HepG2 (cell line): ENCODE measurements around the gene EYA4. TPM values are rescaled to one million over a fixed set of nuclear protein-coding genes. Genes with fewer than 3 reads are reported as not detected.

Experiments
- ATAC-seq: fragments of 200-7000 bp; cut with Tn5 transposase; 3 replicates; pipeline ENCODE4 v1.9.1; 2020; ENCODE audit warnings: mild to moderate bottlenecking, moderate library complexity
- BruUV-seq: library from RNA; stranded (reverse); fragments of 400-500 nt; replicated peaks from 2 replicates; lab custom pipeline; 2021; lab: Mats Ljungman, UMichigan
- CTCF ChIA-PET: fragments of 300-600 bp; formaldehyde crosslinking; extraction: SDS; loops from one replicate; lab custom pipeline; 2021; ENCODE audit warnings: low total read pairs, inconsistent platforms, low intra/inter-chr PET ratio; lab: Yijun Ruan, JAX
- POLR2A ChIA-PET: fragments of 350-600 bp; sonication (Branson Sonifier 250); formaldehyde crosslinking; loops from one replicate; lab custom pipeline; 2020; ENCODE audit warnings: antibody characterized with exemption, inconsistent platforms; lab: Yijun Ruan, JAX
- DNase-seq: peaks from one replicate; pipeline ENCODE4 v3.0.0-alpha.2; 2015; ENCODE audit warnings: low spot score
- FAIRE-seq: peaks from 3 replicates; lab custom pipeline; 2011; peaks lifted over from hg19 to GRCh38; lab: Jason Lieb, UNC
- H2AFZ ChIP-seq: one replicate; pipeline ENCODE4 v1.6.1; 2011; ENCODE audit warnings: low read length, inconsistent platforms
- H3K27ac ChIP-seq: fragments of 300-600 bp; 3 replicates; pipeline ENCODE4 v1.8.0; 2011; ENCODE audit warnings: mixed run types, mild to moderate bottlenecking, mixed read lengths, low read length, inconsistent platforms; ENCODE audit not compliant: insufficient read depth; ENCODE audit errors: extremely low read length
- H3K27me3 ChIP-seq, 2 experiments: fragments of 200-600 bp in 1 of 2; 2 replicates in 1 of 2; 3 replicates in 1 of 2; pipeline versions ENCODE4 v1.6.0 to v1.8.0; 2011; ENCODE audit warnings: low read length in 2 of 2, mild to moderate bottlenecking in 2 of 2, moderate library complexity in 2 of 2, inconsistent platforms in 1 of 2; ENCODE audit not compliant: insufficient read depth in 2 of 2, control insufficient read depth in 1 of 2
- H3K36me3 ChIP-seq, 2 experiments: fragments of 200-600 bp in 1 of 2; replicated peaks in 1 of 2; 2 replicates in 1 of 2; 3 replicates in 1 of 2; pipeline versions ENCODE4 v1.5.1 to v1.8.0; 2011; ENCODE audit warnings: low read length in 2 of 2, inconsistent platforms in 1 of 2; ENCODE audit not compliant: insufficient read depth in 2 of 2, control insufficient read depth in 1 of 2
- H3K4me1 ChIP-seq: 2 replicates; pipeline ENCODE4 v1.5.1; 2012; ENCODE audit warnings: low read length, inconsistent platforms; ENCODE audit not compliant: insufficient read depth
- H3K4me2 ChIP-seq: 2 replicates; pipeline ENCODE4 v1.6.0; 2011; ENCODE audit warnings: low read depth, low read length, inconsistent platforms
- H3K4me3 ChIP-seq, 3 experiments: fragments of 200-600 bp in 1 of 3; sonication (generic), shearing (Covaris generic) in 1 of 3; replicated peaks in 1 of 3; 2 replicates each; pipeline ENCODE4 v1.5.1; 2011 to 2016; ENCODE audit warnings: low read length in 3 of 3, inconsistent platforms in 2 of 3, low read depth in 2 of 3, mild to moderate bottlenecking in 2 of 3, control low read depth in 1 of 3, mixed read lengths in 1 of 3; ENCODE audit not compliant: insufficient read depth in 1 of 3
- H3K79me2 ChIP-seq: one replicate; pipeline ENCODE4 v1.6.1; 2011; ENCODE audit warnings: low read length, inconsistent platforms; ENCODE audit not compliant: insufficient read depth
- H3K9ac ChIP-seq: 2 replicates; pipeline ENCODE4 v1.6.0; 2011; ENCODE audit warnings: mild to moderate bottlenecking, low read depth, low read length, inconsistent platforms; ENCODE audit not compliant: insufficient read depth
- H3K9me3 ChIP-seq: 2 replicates; pipeline ENCODE4 v1.5.1; 2012; ENCODE audit warnings: mild to moderate bottlenecking, low read length
- H4K20me1 ChIP-seq: 2 replicates; pipeline ENCODE4 v1.6.0; 2011; ENCODE audit warnings: inconsistent platforms, mild to moderate bottlenecking, low read length, moderate library complexity; ENCODE audit not compliant: insufficient read depth
- ARNTL ChIP-seq: sonication (generic); formaldehyde crosslinking; IDR thresholded peaks from 2 replicates; pipeline ENCODE4 v1.4.0; 2020; ENCODE audit warnings: mild to moderate bottlenecking, missing genetic modification reagents
- FOXK1 ChIP-seq: sonication (generic); formaldehyde crosslinking; IDR thresholded peaks from 2 replicates; pipeline ENCODE4 v1.4.0; 2020; ENCODE audit warnings: low read depth, missing genetic modification reagents, borderline replicate concordance
- GTF3A ChIP-seq: sonication (generic); formaldehyde crosslinking; conservative IDR thresholded peaks from 2 replicates; pipeline ENCODE4 v1.4.0; 2020; ENCODE audit warnings: mild to moderate bottlenecking, missing genetic modification reagents
- KLF12 ChIP-seq: sonication (generic); formaldehyde crosslinking; IDR thresholded peaks from 2 replicates; pipeline ENCODE4 v1.4.0; 2020; ENCODE audit warnings: missing genetic modification reagents, borderline replicate concordance
- MBD4 ChIP-seq: IDR thresholded peaks from 2 replicates; pipeline ENCODE4 v1.6.1; 2012; ENCODE audit warnings: low read length, inconsistent platforms, borderline replicate concordance
- MED1 ChIP-seq: sonication (generic); formaldehyde crosslinking; IDR thresholded peaks from 2 replicates; pipeline ENCODE4 v1.4.0; 2020; ENCODE audit warnings: missing genetic modification reagents
- SALL2 ChIP-seq: sonication (generic); formaldehyde crosslinking; IDR thresholded peaks from 2 replicates; pipeline ENCODE4 v1.8.1; 2023; ENCODE audit warnings: mild to moderate bottlenecking, missing genetic modification reagents, inconsistent platforms
- ZNF225 ChIP-seq: sonication (generic); formaldehyde crosslinking; IDR thresholded peaks from 2 replicates; pipeline ENCODE4 v1.4.0; 2020; ENCODE audit warnings: mild to moderate bottlenecking, missing genetic modification reagents
- ZNF496 ChIP-seq: sonication (generic); formaldehyde crosslinking; IDR thresholded peaks from 2 replicates; pipeline ENCODE4 v1.8.1; 2023; ENCODE audit warnings: mild to moderate bottlenecking, moderate library complexity, missing genetic modification reagents; ENCODE audit not compliant: insufficient replicate concordance
- ZNF563 ChIP-seq: sonication (generic); formaldehyde crosslinking; IDR thresholded peaks from 2 replicates; pipeline ENCODE4 v1.8.0; 2022; ENCODE audit warnings: mild to moderate bottlenecking, moderate library complexity, missing genetic modification reagents
- ZNF660 ChIP-seq: sonication (generic); formaldehyde crosslinking; IDR thresholded peaks from 2 replicates; pipeline ENCODE4 v1.5.1; 2020; ENCODE audit warnings: mild to moderate bottlenecking, low read depth, missing genetic modification reagents, borderline replicate concordance
- WGBS: methylation state at CpG from one replicate; pipeline ENCODE4 v1.1.6; 2017; ENCODE audit warnings: low lambda C conversion rate; 5-methylcytosine and 5-hydroxymethylcytosine counted together
- in situ Hi-C: cut with HindIII; loops from 2 replicates; pipeline ENCODE4 v1.10.0; 2017; ENCODE audit warnings: low pct_unique_long_range_greater_than_20kb; ENCODE audit not compliant: extremely low pct_ligation_motif_present
- intact Hi-C: fragments of 100-400 bp; cut with micrococcal nuclease; formaldehyde crosslinking; loops from one replicate; pipeline ENCODE4 v1.10.0; 2022; ENCODE audit not compliant: unreplicated experiment
- polyA plus RNA-seq, 8 experiments: library from polyadenylated mRNA; depleted of rRNA in 3 of 8; stranded (reverse) in 7 of 8; unstranded in 1 of 8; fragments of >200 nt; fragmentation: Illumina TruSeq in 4 of 8; extraction: Trizol in 4 of 8; gene quantifications; 2 replicates each; pipeline versions ENCODE4 v1.2.1 to v1.2.3, GENCODE V29; 2011 to 2016; ENCODE audit warnings: low read depth in 4 of 8, missing spikeins in 1 of 8, mixed read lengths in 1 of 8; ENCODE audit not compliant: insufficient read depth in 1 of 8
- total RNA-seq, 5 experiments: library from RNA; depleted of rRNA; stranded (reverse); fragments of >200 nt; fragmentation: Illumina TruSeq; extraction: Trizol; gene quantifications; 2 replicates each; pipeline ENCODE4 v1.2.3, GENCODE V29; 2016; ENCODE audit warnings: low read depth in 1 of 5
- TF ChIP-seq, protein P1 (sequence below): sonication (generic); formaldehyde crosslinking; IDR thresholded peaks from 2 replicates; pipeline ENCODE4 v1.5.1; 2020; ENCODE audit warnings: missing genetic modification reagents, mild to moderate bottlenecking, borderline replicate concordance
- TF ChIP-seq, protein P2 (sequence below): sonication (generic); formaldehyde crosslinking; IDR thresholded peaks from 2 replicates; pipeline ENCODE4 v1.9.0; 2022; ENCODE audit warnings: missing genetic modification reagents, mild to moderate bottlenecking, borderline replicate concordance
- TF ChIP-seq, protein P3 (sequence below): sonication (generic); formaldehyde crosslinking; IDR thresholded peaks from 2 replicates; pipeline ENCODE4 v1.4.0; 2020; ENCODE audit warnings: missing genetic modification reagents
- TF ChIP-seq, protein P4 (sequence below): sonication (generic); formaldehyde crosslinking; IDR thresholded peaks from 2 replicates; pipeline ENCODE4 v1.5.0; 2020; ENCODE audit warnings: missing genetic modification reagents

Gene EYA4
- total and polyA plus RNA-seq, 2 of the 13 experiments (the other 11 are each of a cell fraction or from before 2014, with no cell fraction given) = not detected

DNA sequence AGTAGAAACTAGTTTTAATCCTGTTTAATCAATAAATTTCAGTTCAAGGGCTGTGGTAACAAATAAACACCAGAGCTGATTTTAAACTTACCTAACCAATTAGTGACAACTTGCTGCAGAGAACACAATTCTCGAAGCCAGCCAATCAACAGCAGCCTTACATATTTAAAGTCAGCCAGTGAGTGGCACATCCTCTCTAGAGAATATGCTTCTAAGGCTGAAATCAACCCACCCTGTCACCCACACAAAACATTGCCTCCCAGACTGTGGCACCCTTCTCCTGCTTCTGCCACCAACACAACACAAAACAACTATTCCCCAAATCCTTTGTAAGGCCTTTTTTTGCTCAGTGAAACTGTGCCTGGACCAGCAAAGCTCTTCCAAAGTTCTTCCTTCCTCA lies 306.0 kb downstream of the EYA4 start:
- FAIRE-seq (no peak), DNase-seq (no peak), ATAC-seq (no peak)
- no peak overlapping the region for H3K27ac ChIP-seq
- H3K79me2 ChIP-seq = no peaks in the 10 kb centered on the region
- BruUV-seq = no TSS peak
- POLR2A ChIA-PET = no interaction called here
- no peak overlapping the region for H3K4me2 ChIP-seq
- in situ Hi-C loops = no loop called here
- H3K27me3 ChIP-seq = no peaks in the 10 kb centered on the region
- intact Hi-C loops = no loop called here
- H3K4me1 ChIP-seq = no peaks in the 10 kb centered on the region
- WGBS = 25% methylated on average over 1 of the region's 1 CpG
- TF ChIP-seq ZNF563 (CRISPR knock-in tag) (no peak), MED1 (CRISPR knock-in tag) (no peak), ZNF496 (no peak), MBD4 (no peak), FOXK1 (CRISPR knock-in tag) (no peak), KLF12 (CRISPR knock-in tag) (no peak), ARNTL (CRISPR knock-in tag) (no peak), ZNF660 (no peak), SALL2 (CRISPR knock-in tag) (no peak), ZNF225 (CRISPR knock-in tag) (no peak), GTF3A (CRISPR knock-in tag) (no peak)
- TF ChIP-seq, protein P1, sequence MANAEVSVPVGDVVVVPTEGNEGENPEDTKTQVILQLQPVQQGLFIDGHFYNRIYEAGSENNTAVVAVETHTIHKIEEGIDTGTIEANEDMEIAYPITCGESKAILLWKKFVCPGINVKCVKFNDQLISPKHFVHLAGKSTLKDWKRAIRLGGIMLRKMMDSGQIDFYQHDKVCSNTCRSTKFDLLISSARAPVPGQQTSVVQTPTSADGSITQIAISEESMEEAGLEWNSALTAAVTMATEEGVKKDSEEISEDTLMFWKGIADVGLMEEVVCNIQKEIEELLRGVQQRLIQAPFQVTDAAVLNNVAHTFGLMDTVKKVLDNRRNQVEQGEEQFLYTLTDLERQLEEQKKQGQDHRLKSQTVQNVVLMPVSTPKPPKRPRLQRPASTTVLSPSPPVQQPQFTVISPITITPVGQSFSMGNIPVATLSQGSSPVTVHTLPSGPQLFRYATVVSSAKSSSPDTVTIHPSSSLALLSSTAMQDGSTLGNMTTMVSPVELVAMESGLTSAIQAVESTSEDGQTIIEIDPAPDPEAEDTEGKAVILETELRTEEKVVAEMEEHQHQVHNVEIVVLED (CRISPR knock-in tag) = no peak
- TF ChIP-seq, protein P2, sequence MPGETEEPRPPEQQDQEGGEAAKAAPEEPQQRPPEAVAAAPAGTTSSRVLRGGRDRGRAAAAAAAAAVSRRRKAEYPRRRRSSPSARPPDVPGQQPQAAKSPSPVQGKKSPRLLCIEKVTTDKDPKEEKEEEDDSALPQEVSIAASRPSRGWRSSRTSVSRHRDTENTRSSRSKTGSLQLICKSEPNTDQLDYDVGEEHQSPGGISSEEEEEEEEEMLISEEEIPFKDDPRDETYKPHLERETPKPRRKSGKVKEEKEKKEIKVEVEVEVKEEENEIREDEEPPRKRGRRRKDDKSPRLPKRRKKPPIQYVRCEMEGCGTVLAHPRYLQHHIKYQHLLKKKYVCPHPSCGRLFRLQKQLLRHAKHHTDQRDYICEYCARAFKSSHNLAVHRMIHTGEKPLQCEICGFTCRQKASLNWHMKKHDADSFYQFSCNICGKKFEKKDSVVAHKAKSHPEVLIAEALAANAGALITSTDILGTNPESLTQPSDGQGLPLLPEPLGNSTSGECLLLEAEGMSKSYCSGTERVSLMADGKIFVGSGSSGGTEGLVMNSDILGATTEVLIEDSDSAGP (CRISPR knock-in tag) = no peak
- TF ChIP-seq, protein P3, sequence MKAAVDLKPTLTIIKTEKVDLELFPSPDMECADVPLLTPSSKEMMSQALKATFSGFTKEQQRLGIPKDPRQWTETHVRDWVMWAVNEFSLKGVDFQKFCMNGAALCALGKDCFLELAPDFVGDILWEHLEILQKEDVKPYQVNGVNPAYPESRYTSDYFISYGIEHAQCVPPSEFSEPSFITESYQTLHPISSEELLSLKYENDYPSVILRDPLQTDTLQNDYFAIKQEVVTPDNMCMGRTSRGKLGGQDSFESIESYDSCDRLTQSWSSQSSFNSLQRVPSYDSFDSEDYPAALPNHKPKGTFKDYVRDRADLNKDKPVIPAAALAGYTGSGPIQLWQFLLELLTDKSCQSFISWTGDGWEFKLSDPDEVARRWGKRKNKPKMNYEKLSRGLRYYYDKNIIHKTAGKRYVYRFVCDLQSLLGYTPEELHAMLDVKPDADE = no peak
- TF ChIP-seq, protein P4, sequence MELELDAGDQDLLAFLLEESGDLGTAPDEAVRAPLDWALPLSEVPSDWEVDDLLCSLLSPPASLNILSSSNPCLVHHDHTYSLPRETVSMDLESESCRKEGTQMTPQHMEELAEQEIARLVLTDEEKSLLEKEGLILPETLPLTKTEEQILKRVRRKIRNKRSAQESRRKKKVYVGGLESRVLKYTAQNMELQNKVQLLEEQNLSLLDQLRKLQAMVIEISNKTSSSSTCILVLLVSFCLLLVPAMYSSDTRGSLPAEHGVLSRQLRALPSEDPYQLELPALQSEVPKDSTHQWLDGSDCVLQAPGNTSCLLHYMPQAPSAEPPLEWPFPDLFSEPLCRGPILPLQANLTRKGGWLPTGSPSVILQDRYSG (CRISPR knock-in tag) = no peak
- no peaks in the 10 kb centered on the region for H4K20me1 ChIP-seq
- CTCF ChIA-PET = no interaction called here
- H3K36me3 ChIP-seq = no peaks in the 10 kb centered on the region
- no peak overlapping the region for H3K9ac ChIP-seq
- H3K4me3 ChIP-seq = no peak overlapping the region
- no peak overlapping the region for H2AFZ ChIP-seq
- H3K9me3 ChIP-seq = no peaks in the 10 kb centered on the region
